Stromal cell of bone marrow (primary cell): Measurements from ENCODE around the gene DES.

Experiments
- DNase-seq: peaks from one replicate; pipeline ENCODE4 v3.0.0-alpha.2; 2012; ENCODE audit warnings: low read depth

Gene DES

GRCh38 chr2:219438453-219438852, 20.3 kb downstream of the DES start:
- DNase-seq: no peak

DNA sequence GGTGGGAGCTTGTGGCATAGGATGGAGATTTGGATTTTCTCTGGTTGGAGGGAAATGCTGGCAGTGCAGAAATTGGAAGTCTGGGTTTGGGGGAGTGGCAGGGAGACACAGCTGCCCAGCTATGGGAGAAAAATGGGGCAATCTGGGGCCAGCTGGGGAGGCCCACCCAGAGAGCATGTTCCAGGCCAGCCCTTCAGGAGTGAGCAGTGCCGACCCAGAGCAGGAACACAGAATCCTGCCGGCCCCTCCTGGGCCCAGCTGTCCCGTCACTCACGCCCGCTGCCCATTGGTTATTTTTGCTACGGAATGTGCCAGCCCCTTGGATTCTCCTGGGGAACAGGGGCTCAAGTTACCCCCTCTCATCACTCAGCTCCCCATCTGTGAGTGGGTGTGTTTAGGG, 21.3 kb downstream of the DES start:
- DNase-seq: no peak

GRCh38 chr2:219440388-219441256, 22.4 kb downstream of the DES start:
- no peak for DNase-seq

DNA sequence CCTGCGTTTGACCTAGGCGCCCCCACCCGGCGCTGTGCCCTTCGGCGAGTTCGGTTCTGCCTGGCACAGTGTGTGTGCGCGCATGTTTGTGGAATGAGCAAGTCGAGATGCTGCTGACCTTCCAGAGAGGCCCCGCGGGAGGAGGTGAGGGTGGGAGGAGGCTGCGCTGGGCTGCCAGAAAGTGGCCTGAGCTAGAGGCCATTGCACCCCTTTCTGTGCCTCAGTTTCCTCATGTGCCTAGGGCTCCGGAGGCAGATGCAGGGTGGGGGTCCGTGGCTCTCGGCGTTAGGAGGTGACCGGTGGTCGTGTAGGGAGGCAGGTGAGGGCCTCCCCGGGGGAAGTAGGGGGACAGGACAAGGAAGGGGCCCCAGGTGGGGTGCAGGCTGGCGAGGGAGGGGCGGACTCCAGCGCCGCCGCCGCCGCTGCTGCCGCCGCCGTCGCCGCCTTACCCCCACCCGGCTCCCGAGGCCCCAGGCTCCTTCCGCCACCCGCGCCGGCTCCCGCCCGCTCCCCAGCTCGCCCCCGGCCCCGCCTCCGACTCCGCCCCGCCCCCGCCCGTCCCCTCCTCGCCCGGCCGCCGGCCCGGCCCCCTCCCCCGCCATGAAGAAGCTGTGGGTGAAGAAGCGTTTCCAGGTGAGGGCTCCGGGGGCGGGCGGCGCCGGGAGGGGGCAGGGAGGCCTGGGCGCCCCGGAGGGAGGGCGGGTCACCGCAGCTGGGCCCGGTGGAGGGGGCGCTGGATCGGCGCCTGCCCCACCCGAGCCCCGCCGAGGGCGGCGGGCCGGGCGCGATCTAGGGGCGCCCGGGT, 23.5 kb downstream of the DES start:
- no peak for DNase-seq

DNA sequence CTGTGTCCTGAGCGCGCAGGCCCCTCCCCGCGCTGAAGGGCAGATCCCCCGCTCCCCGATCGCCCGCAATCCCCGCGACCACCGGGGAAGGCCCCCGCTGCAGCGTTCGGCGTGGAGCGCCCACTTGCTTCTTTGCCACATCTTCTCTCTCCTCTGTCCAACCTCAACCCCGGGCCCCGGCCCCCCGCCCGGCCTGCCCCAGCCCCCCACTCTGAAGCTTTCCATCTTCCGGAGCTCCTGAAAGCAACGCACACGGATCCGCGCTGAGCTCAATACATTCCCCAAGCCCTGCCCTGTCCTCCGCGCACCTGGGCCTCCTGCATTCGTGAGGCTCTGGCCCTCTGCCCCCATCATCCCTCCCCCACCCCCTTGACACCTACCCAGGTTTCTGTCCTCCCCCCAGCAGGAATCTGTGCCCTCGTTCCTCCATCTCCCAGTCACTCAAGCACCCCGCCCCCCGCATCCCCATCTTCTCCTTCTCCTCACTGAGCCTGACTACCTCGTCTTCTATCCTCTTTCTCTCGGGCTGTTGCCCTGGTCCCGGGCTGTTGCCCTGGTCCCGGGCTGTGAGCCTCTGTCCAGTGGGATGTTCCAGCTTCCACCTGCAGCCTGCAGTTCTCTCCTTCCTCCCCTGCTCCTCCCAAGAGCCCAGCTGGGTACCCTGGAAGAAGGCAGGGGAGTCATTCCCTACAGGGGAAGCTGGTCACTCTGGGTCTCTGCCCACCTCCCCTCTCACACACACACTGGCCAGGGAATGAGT, 24.3 kb downstream of the DES start:
- no peak for DNase-seq

DNA sequence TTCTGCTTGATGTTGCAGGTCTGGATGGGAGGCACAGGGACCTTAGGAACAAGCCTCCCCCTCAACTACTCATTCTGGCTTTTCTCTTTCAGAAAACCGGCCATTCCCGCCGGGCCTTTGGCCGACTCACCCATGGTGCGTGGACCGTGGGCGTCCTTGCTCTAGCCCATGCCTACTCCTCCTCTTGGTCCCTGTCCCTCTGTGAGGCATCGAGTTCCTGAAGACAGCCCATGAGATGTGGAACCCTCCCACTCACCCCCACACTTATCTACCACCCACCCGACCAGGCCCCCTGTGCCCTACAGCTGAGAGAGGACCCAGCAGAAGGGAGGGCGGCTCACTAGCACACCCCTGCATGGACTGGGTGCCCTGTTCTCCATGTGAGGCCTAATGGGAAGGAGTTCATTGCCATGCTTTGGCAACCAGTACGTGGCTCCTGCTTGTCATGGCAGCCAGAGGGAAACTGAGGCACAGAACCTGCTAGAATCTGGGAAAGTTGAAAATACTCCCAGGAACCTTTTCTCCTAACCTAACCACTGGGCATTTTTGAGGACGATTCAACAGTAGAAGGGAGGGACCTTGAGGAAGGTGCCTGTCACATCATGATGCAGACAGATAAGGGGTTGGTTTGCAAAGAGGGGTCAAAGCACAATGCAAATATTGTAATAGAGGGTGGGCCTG, 25.0 kb downstream of the DES start:
- DNase-seq: no peak

GRCh38 chr2:219443697-219444023, 25.5 kb downstream of the DES start:
- no peak for DNase-seq

GRCh38 chr2:219444566-219445091, 26.5 kb downstream of the DES start:
- no peak for DNase-seq

DNA sequence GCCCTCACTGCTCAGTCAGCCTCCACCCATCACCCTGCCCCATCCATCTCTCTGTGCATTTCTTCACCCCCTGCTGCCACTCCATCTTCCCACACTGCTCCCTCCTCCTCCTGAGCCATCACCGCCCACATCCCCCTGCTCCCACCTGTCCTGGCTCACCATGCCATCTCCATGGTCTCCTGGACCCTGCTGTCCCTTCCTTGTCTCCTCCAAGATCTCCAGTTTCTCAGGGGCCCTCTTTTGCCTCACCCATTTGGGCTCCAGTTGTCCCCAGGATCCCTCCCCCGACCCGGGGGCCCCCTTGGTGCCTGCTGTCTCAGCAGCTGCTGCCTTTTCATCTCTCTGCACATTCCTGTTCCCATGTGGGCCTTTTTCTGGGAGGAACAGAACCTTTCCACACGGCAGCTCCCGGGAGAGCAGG, 27.1 kb downstream of the DES start:
- no peak for DNase-seq

GRCh38 chr2:219446101-219446504, 27.9 kb downstream of the DES start:
- no peak for DNase-seq

DNA sequence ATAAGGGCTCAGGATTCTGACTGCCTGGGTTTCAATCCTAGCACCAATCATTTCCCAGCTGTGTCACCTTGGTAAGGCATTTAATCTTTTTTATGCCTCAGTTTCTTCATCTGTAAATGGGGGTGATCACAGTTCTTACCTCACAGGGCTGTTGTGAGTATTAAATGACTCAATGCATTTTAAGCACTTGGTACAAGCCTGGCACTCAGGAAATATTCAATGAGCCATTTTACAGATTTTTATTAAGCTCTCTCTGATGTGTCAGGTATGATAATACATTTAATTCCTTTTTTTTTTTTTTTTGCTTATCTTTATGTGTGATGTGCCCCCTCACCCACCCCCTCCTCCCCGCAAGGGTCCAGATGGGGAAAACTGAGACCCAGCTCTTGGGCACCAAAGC, 28.5 kb downstream of the DES start:
- DNase-seq: no peak

- DNase-seq: no peak
Measured at GRCh38 chr2:219447242-219448098, 29.3 kb downstream of the DES start.

- DNase-seq: no peak
Measured at GRCh38 chr2:219448099-219448775, 30.1 kb downstream of the DES start.

DNA sequence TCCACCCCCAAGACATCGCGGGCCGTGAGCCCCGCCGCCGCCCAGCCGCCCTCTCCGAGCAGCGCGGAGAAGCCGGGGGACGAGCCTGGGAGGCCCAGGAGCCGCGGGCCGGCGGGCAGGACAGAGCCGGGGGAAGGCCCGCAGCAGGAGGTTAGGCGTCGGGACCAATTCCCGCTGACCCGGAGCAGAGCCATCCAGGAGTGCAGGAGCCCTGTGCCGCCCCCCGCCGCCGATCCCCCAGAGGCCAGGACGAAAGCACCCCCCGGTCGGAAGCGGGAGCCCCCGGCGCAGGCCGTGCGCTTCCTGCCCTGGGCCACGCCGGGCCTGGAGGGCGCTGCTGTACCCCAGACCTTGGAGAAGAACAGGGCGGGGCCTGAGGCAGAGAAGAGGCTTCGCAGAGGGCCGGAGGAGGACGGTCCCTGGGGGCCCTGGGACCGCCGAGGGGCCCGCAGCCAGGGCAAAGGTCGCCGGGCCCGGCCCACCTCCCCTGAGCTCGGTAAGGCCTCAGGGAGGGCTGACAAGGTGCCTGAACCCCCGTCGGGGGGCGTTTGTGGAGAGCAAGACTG, 30.7 kb downstream of the DES start:
- DNase-seq: no peak

- no peak for DNase-seq
Measured at GRCh38 chr2:219449609-219450008, 31.4 kb downstream of the DES start.

DNA sequence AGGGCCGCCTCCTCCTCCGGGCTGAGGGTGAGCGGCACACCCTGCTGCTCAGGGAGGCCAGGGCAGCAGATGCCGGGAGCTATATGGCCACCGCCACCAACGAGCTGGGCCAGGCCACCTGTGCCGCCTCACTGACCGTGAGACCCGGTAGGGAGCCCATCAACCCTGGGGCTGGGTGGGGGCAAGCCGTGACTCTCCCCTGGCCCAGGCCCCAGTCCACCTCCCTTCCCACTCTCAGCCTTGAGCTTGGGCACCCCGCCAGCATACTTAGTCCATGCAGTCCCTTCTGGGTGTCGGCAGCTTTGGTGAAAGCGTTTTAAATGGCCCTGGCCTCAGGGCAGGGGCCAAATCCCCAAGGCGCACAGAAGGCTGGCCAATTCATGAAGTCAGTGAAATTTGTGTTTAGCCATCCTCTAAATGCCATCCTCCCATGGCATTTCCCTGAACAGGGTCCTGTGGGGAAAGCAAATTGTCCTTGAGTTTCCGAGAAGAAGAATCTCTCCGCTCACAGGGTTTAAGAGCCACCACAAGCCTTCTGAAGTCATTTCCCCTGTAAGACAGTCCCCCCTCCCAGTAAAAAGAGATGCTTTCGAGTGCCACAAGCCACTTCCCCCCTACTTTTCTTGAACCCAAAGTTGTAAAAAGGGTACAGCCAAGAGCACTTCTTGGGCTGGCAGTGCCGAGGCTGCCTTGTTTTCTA, 33.6 kb downstream of the DES start:
- no peak for DNase-seq

GRCh38 chr2:219452361-219453317, 34.5 kb downstream of the DES start:
- DNase-seq: peak; percentile 96
